PC-3 (cell line): ENCODE results near the gene RMC1.

Source experiments
- CTCF ChIP-seq: fragments of 300-600 bp; sonication (generic); conservative IDR thresholded peaks from 2 replicates; pipeline ENCODE4 v1.5.1; 2017; ENCODE audit warnings: antibody characterized with exemption, low read depth, mild to moderate bottlenecking, low read length
- EZH2 ChIP-seq: fragments of 300-600 bp; sonication (generic); IDR thresholded peaks from one replicate; pipeline ENCODE4 v1.6.1; 2017; ENCODE audit warnings: antibody characterized with exemption, mild to moderate bottlenecking, low read length; ENCODE audit not compliant: unreplicated experiment

GRCh38 chr18:23485386-23485785 is 17.9 kb upstream of the RMC1 start:
- TF ChIP-seq CTCF = no peak
- no peak for TF ChIP-seq EZH2
